Measurements from ENCODE around the gene IFNB1. TPM values are rescaled to one million over a fixed set of nuclear protein-coding genes. Genes with fewer than 3 reads are reported as not detected.
A peak's percentile ranks its signal among the peaks of the same experiment; 100 is the strongest.

The IFNB1 gene
- total RNA-seq, 5 donors from 2014 or later (not counting 1 experiment from before 2014, with no cell fraction given): not detected

- CTCF ChIA-PET: no interaction called here
Observed at GRCh38 chr9:21056931-21057330, 20.8 kb downstream of the IFNB1 start.

DNA sequence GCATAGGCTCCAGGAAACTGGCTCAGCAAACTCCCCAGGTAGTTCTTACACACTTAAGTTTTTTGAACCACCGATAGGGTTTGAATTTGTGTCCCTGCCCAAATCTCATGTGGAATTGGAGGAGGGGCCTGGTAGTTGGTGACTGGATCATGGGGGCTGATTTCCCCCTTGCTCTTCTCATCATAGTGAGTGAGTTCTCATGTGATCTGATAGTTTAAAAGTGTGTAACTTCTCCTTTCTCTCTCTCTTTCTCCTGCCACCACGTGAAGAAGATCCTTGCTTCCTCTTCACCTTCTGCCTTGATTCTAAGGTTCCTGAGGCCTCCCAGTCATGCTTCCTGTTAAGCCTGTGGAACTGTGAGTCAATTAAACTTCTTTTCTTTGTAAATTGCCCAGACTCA, 23.9 kb downstream of the IFNB1 start:
- Histone ChIP-seq H3K27me3 (replicated peaks in 1 of 2; ENCODE audit: control insufficient read depth in 2 of 2, extremely low read depth in 1 of 2, insufficient read depth in 2 of 2, low read length in 1 of 2) (no peaks in the 10 kb centered on the region), H3K4me1 (ENCODE audit: control insufficient read depth in 1 of 2, extremely low read depth in 1 of 2, insufficient read depth in 2 of 2, low read length in 2 of 2) (no peaks in the 10 kb centered on the region), H3K36me3 (ENCODE audit: control insufficient read depth in 2 of 2, extremely low read depth in 1 of 2, insufficient read depth in 1 of 2, low read length in 1 of 2) (no peaks in the 10 kb centered on the region), H3K9me3 (no peaks in the 10 kb centered on the region), H3K27ac (ENCODE audit: low read length) (no peak overlapping the region), H3K4me3 (ENCODE audit: control insufficient read depth in 1 of 2, extremely low read depth in 1 of 2, low read length in 1 of 2) (no peak overlapping the region)
- no peak for ATAC-seq (replicated peaks in 1 of 4)
- Mint-ChIP-seq H3K27ac (no peak overlapping the region), H3K4me3 (no peak overlapping the region), H3K36me3 (no peaks in the 10 kb centered on the region), H3K27me3 (no peaks in the 10 kb centered on the region), H3K9me3 (no peaks in the 10 kb centered on the region), H3K4me1 (no peaks in the 10 kb centered on the region)
- no CpG with 5 or more reads among the region's 2 CpGs for WGBS (ENCODE audit: insufficient coverage)
- ChIA-PET CTCF (no interaction called here), POLR2A (no interaction called here)
- DNase-seq: no peak

More at GRCh38 chr9:21056931-21057330, 20.8 kb downstream of the IFNB1 start:
- Mint-ChIP-seq H3K36me3 (no peaks in the 10 kb centered on the region), H3K9me3 (no peaks in the 10 kb centered on the region), H3K27ac (no peak overlapping the region), H3K4me3 (no peak overlapping the region), H3K27me3 (no peaks in the 10 kb centered on the region), H3K4me1 (peaks cover 14 to 19% (median 19%) of the 10 kb centered on the region in 3 donors)
- Histone ChIP-seq H3K27me3 (replicated peaks in 1 of 2; ENCODE audit: control insufficient read depth in 2 of 2, extremely low read depth in 1 of 2, insufficient read depth in 2 of 2, low read length in 1 of 2) (no peaks in the 10 kb centered on the region), H3K27ac (ENCODE audit: low read length) (no peak overlapping the region), H3K4me1 (ENCODE audit: control insufficient read depth in 1 of 2, extremely low read depth in 1 of 2, insufficient read depth in 2 of 2, low read length in 2 of 2) (peaks cover 6 to 13% of the 10 kb centered on the region in 2 experiments), H3K36me3 (ENCODE audit: control insufficient read depth in 2 of 2, extremely low read depth in 1 of 2, insufficient read depth in 1 of 2, low read length in 1 of 2) (no peaks in the 10 kb centered on the region), H3K4me3 (ENCODE audit: control insufficient read depth in 1 of 2, extremely low read depth in 1 of 2, low read length in 1 of 2) (no peak overlapping the region), H3K9me3 (no peaks in the 10 kb centered on the region)
- POLR2A ChIA-PET: no interaction called here
- no peak for ATAC-seq (replicated peaks in 1 of 4)
- DNase-seq: no peak
- 80% methylated on average over 1 of the region's 1 CpG for WGBS (ENCODE audit: insufficient coverage)

GRCh38 chr9:21047281-21047691, 30.5 kb downstream of the IFNB1 start:
- no peaks in the 10 kb centered on the region for H3K36me3 Mint-ChIP-seq
- H3K36me3 ChIP-seq (ENCODE audit: control insufficient read depth in 2 of 2, extremely low read depth in 1 of 2, insufficient read depth in 1 of 2, low read length in 1 of 2): no peaks in the 10 kb centered on the region
- peaks cover 0 to 1% of the 10 kb centered on the region in 2 donors for H3K27me3 Mint-ChIP-seq
- no peak overlapping the region for H3K27ac ChIP-seq (ENCODE audit: low read length)
- no peak overlapping the region for H3K27ac Mint-ChIP-seq
- WGBS (ENCODE audit: insufficient coverage): 20% methylated on average over 1 of the region's 2 CpGs
- peaks cover 0 to 4% (median 0%) of the 10 kb centered on the region in 3 donors for H3K4me1 Mint-ChIP-seq
- no peaks in the 10 kb centered on the region for H3K9me3 Mint-ChIP-seq
- H3K4me1 ChIP-seq (ENCODE audit: control insufficient read depth in 1 of 2, extremely low read depth in 1 of 2, insufficient read depth in 2 of 2, low read length in 2 of 2): no peaks in the 10 kb centered on the region
- ATAC-seq (replicated peaks in 1 of 4) (no peak), DNase-seq (no peak)
- ChIA-PET CTCF (no interaction called here), POLR2A (no interaction called here)
- no peaks in the 10 kb centered on the region for H3K27me3 ChIP-seq (replicated peaks in 1 of 2; ENCODE audit: control insufficient read depth in 2 of 2, extremely low read depth in 1 of 2, insufficient read depth in 2 of 2, low read length in 1 of 2)
- H3K9me3 ChIP-seq: no peaks in the 10 kb centered on the region
- no peak overlapping the region for H3K4me3 ChIP-seq (ENCODE audit: control insufficient read depth in 1 of 2, extremely low read depth in 1 of 2, low read length in 1 of 2)
- H3K4me3 Mint-ChIP-seq: no peak overlapping the region

DNA sequence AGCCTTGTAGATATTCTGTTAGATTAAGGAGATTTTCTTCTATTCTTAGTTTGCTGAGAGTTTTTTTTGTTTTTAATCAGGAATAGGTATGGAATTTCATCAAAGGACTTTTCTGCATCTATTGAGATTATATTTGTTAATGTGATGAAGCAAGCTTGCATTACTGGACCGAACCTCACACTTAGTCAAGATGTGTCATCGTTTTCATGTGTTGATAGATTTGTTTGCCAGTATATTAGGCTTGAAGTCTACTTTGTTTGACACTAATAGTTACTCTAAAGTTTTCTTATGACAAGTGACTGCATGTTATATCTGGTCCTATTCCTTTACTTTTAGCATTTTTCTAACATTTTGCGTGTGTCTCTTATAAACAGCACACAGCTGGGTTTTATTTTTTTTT, 33.9 kb downstream of the IFNB1 start:
- H3K9me3 Mint-ChIP-seq: no peaks in the 10 kb centered on the region
- ChIA-PET POLR2A (no interaction called here), CTCF (no interaction called here)
- H3K27ac Mint-ChIP-seq: no peak overlapping the region
- Histone ChIP-seq H3K4me3 (ENCODE audit: control insufficient read depth in 1 of 2, extremely low read depth in 1 of 2, low read length in 1 of 2) (no peak overlapping the region), H3K9me3 (no peaks in the 10 kb centered on the region), H3K4me1 (ENCODE audit: control insufficient read depth in 1 of 2, extremely low read depth in 1 of 2, insufficient read depth in 2 of 2, low read length in 2 of 2) (peaks cover 3 to 5% of the 10 kb centered on the region in 2 experiments), H3K27me3 (replicated peaks in 1 of 2; ENCODE audit: control insufficient read depth in 2 of 2, extremely low read depth in 1 of 2, insufficient read depth in 2 of 2, low read length in 1 of 2) (no peaks in the 10 kb centered on the region), H3K27ac (ENCODE audit: low read length) (no peak overlapping the region), H3K36me3 (ENCODE audit: control insufficient read depth in 2 of 2, extremely low read depth in 1 of 2, insufficient read depth in 1 of 2, low read length in 1 of 2) (no peaks in the 10 kb centered on the region)
- no CpG with 5 or more reads among the region's 3 CpGs for WGBS (ENCODE audit: insufficient coverage)
- ATAC-seq (replicated peaks in 1 of 4) (no peak), DNase-seq (no peak)
- H3K27me3 Mint-ChIP-seq: peaks cover 0 to 1% of the 10 kb centered on the region in 2 donors
- H3K4me3 Mint-ChIP-seq: no peak overlapping the region
- H3K36me3 Mint-ChIP-seq: no peaks in the 10 kb centered on the region
- peaks cover 9 to 14% (median 10%) of the 10 kb centered on the region in 3 donors for H3K4me1 Mint-ChIP-seq

- Mint-ChIP-seq H3K27ac (no peak overlapping the region), H3K4me3 (no peak overlapping the region), H3K27me3 (peaks cover 0 to 1% of the 10 kb centered on the region in 2 donors), H3K9me3 (no peaks in the 10 kb centered on the region), H3K36me3 (no peaks in the 10 kb centered on the region), H3K4me1 (peaks cover 9 to 14% (median 11%) of the 10 kb centered on the region in 3 donors)
- Histone ChIP-seq H3K36me3 (ENCODE audit: control insufficient read depth in 2 of 2, extremely low read depth in 1 of 2, insufficient read depth in 1 of 2, low read length in 1 of 2) (no peaks in the 10 kb centered on the region), H3K27me3 (replicated peaks in 1 of 2; ENCODE audit: control insufficient read depth in 2 of 2, extremely low read depth in 1 of 2, insufficient read depth in 2 of 2, low read length in 1 of 2) (no peaks in the 10 kb centered on the region), H3K27ac (ENCODE audit: low read length) (no peak overlapping the region), H3K4me1 (ENCODE audit: control insufficient read depth in 1 of 2, extremely low read depth in 1 of 2, insufficient read depth in 2 of 2, low read length in 2 of 2) (peaks cover 3 to 5% of the 10 kb centered on the region in 2 experiments), H3K9me3 (no peaks in the 10 kb centered on the region), H3K4me3 (ENCODE audit: control insufficient read depth in 1 of 2, extremely low read depth in 1 of 2, low read length in 1 of 2) (no peak overlapping the region)
- DNase-seq (no peak), ATAC-seq (replicated peaks in 1 of 4) (no peak)
- ChIA-PET CTCF (no interaction called here), POLR2A (no interaction called here)
- WGBS (ENCODE audit: insufficient coverage): 100% methylated on average over 1 of the region's 4 CpGs
Observed at GRCh38 chr9:21042466-21042865, 35.3 kb downstream of the IFNB1 start.

DNA sequence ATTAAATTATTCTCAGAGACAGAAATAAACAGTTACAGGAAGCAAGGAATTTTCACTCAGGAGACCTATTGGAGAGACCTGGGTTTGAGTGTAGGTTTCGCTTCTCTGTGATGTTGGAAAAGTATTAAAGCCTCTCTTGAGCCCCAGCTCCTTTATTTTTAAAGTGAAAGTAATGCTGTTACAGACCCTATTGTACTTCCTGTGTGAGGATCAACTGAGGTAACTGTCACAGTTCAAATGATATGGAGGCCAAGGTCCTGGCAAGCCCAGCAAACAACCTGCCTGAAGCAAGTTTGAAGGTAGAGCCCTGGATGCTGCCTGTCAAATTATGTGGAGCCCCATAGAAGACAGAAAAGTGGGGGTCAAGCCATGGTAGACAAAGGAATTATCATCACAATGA, 38.4 kb downstream of the IFNB1 start:
- Histone ChIP-seq H3K9me3 (no peaks in the 10 kb centered on the region), H3K27ac (ENCODE audit: low read length) (no peak overlapping the region), H3K4me1 (ENCODE audit: control insufficient read depth in 1 of 2, extremely low read depth in 1 of 2, insufficient read depth in 2 of 2, low read length in 2 of 2) (peaks cover 3 to 5% of the 10 kb centered on the region in 2 experiments), H3K4me3 (ENCODE audit: control insufficient read depth in 1 of 2, extremely low read depth in 1 of 2, low read length in 1 of 2) (no peak overlapping the region), H3K27me3 (replicated peaks in 1 of 2; ENCODE audit: control insufficient read depth in 2 of 2, extremely low read depth in 1 of 2, insufficient read depth in 2 of 2, low read length in 1 of 2) (no peaks in the 10 kb centered on the region), H3K36me3 (ENCODE audit: control insufficient read depth in 2 of 2, extremely low read depth in 1 of 2, insufficient read depth in 1 of 2, low read length in 1 of 2) (no peaks in the 10 kb centered on the region)
- H3K4me1 Mint-ChIP-seq: peaks cover 9 to 11% (median 11%) of the 10 kb centered on the region in 3 donors
- DNase-seq: peak in 1 of 35 experiments; percentile 11
- no peaks in the 10 kb centered on the region for H3K27me3 Mint-ChIP-seq
- CTCF ChIA-PET: interaction anchor here in 1 of 2 donors (0.6 kb wide), 1 partner anchor 21 kb away, joined by 3 read pairs; no protein-coding TSS in a partner anchor
- no peaks in the 10 kb centered on the region for H3K9me3 Mint-ChIP-seq
- peak overlapping the region; percentile 40 to 56 for H3K27ac Mint-ChIP-seq
- ATAC-seq (replicated peaks in 1 of 4): peak in 1 of 4 experiments; percentile 35
- POLR2A ChIA-PET: no interaction called here
- no peaks in the 10 kb centered on the region for H3K36me3 Mint-ChIP-seq
- no CpG with 5 or more reads among the region's 1 CpG for WGBS (ENCODE audit: insufficient coverage)
- peak overlapping the region in 1 of 3 donors; percentile 19 for H3K4me3 Mint-ChIP-seq

GRCh38 chr9:21037278-21037677, 40.5 kb downstream of the IFNB1 start:
- no peak for ATAC-seq (replicated peaks in 1 of 4)
- H3K9me3 Mint-ChIP-seq: no peaks in the 10 kb centered on the region
- no peak overlapping the region for H3K27ac Mint-ChIP-seq
- peaks cover 18 to 27% (median 22%) of the 10 kb centered on the region in 3 donors for H3K4me1 Mint-ChIP-seq
- H3K4me3 Mint-ChIP-seq: no peak overlapping the region
- H3K27me3 Mint-ChIP-seq: no peaks in the 10 kb centered on the region
- H3K36me3 ChIP-seq (ENCODE audit: control insufficient read depth in 2 of 2, extremely low read depth in 1 of 2, insufficient read depth in 1 of 2, low read length in 1 of 2): no peaks in the 10 kb centered on the region
- H3K27ac ChIP-seq (ENCODE audit: low read length): no peak overlapping the region
- H3K4me1 ChIP-seq (ENCODE audit: control insufficient read depth in 1 of 2, extremely low read depth in 1 of 2, insufficient read depth in 2 of 2, low read length in 2 of 2): peaks cover 3 to 8% of the 10 kb centered on the region in 2 experiments
- no peaks in the 10 kb centered on the region for H3K36me3 Mint-ChIP-seq
- DNase-seq: no peak
- WGBS (ENCODE audit: insufficient coverage): 100% methylated on average over 1 of the region's 2 CpGs
- no peak overlapping the region for H3K4me3 ChIP-seq (ENCODE audit: control insufficient read depth in 1 of 2, extremely low read depth in 1 of 2, low read length in 1 of 2)
- CTCF ChIA-PET: no interaction called here
- H3K9me3 ChIP-seq: no peaks in the 10 kb centered on the region
- no peaks in the 10 kb centered on the region for H3K27me3 ChIP-seq (replicated peaks in 1 of 2; ENCODE audit: control insufficient read depth in 2 of 2, extremely low read depth in 1 of 2, insufficient read depth in 2 of 2, low read length in 1 of 2)
- POLR2A ChIA-PET: no interaction called here
